Glutamatergic neuron (in vitro differentiated cells): ENCODE measurements around the gene TSHZ2. TPM values are rescaled to one million over a fixed set of nuclear protein-coding genes. Genes with fewer than 3 reads are reported as not detected.

Experiments used
- DNase-seq: peaks from one replicate; pipeline ENCODE4 v3.0.0; 2022
- H3K27ac Mint-ChIP-seq: one replicate; pipeline ENCODE4 v1.8.0; 2020; ENCODE audit warnings: mild to moderate bottlenecking, mixed read lengths, inconsistent platforms; ENCODE audit not compliant: unreplicated experiment
- H3K27me3 Mint-ChIP-seq: one replicate; pipeline ENCODE4 v1.8.0; 2020; ENCODE audit warnings: mild to moderate bottlenecking, moderate library complexity, mixed read lengths, inconsistent platforms; ENCODE audit not compliant: unreplicated experiment
- H3K36me3 Mint-ChIP-seq: one replicate; pipeline ENCODE4 v1.8.0; 2020; ENCODE audit warnings: mild to moderate bottlenecking, mixed read lengths, inconsistent platforms; ENCODE audit not compliant: unreplicated experiment
- H3K4me1 Mint-ChIP-seq: one replicate; pipeline ENCODE4 v1.8.0; 2020; ENCODE audit warnings: mild to moderate bottlenecking, low read depth, mixed read lengths, inconsistent platforms; ENCODE audit not compliant: unreplicated experiment
- H3K4me3 Mint-ChIP-seq: one replicate; pipeline ENCODE4 v1.8.0; 2020; ENCODE audit warnings: mild to moderate bottlenecking, mixed read lengths, inconsistent platforms; ENCODE audit not compliant: unreplicated experiment
- H3K9me3 Mint-ChIP-seq: one replicate; pipeline ENCODE4 v1.8.0; 2020; ENCODE audit warnings: mild to moderate bottlenecking, moderate library complexity, mixed read lengths, inconsistent platforms; ENCODE audit not compliant: unreplicated experiment
- CTCF ChIP-seq: fragments of 200-600 bp; sonication (generic); IDR thresholded peaks from one replicate; pipeline ENCODE4 v1.5.0; 2021; ENCODE audit not compliant: partially characterized antibody, unreplicated experiment
- total RNA-seq: library from RNA; stranded (reverse); fragmentation: NEBNext Ultra II Directional; extraction: Animal tissue kit (Norgen Biotek cat#: 25700); gene quantifications from one replicate; pipeline ENCODE4 v1.2.1, GENCODE V29; 2021; ENCODE audit not compliant: unreplicated experiment

Gene TSHZ2
- total RNA-seq, 1 donor from 2014 or later: 10.0 TPM

- Mint-ChIP-seq H3K36me3 (no peaks in the 10 kb centered on the region), H3K9me3 (no peaks in the 10 kb centered on the region), H3K4me3 (no peak overlapping the region), H3K4me1 (no peaks in the 10 kb centered on the region), H3K27me3 (no peaks in the 10 kb centered on the region), H3K27ac (no peak overlapping the region)
- TF ChIP-seq CTCF: no peak
- DNase-seq: no peak
These were observed 538.5 kb downstream of the TSHZ2 start for GRCh38 chr20:53510704-53511103.

- no peaks in the 10 kb centered on the region for H3K36me3 Mint-ChIP-seq
These were observed 539.9 kb downstream of the TSHZ2 start for GRCh38 chr20:53512076-53512475.

GRCh38 chr20:53513168-53513488, 541.0 kb downstream of the TSHZ2 start:
- H3K4me3 Mint-ChIP-seq: no peak overlapping the region
- no peaks in the 10 kb centered on the region for H3K4me1 Mint-ChIP-seq
- H3K9me3 Mint-ChIP-seq: no peaks in the 10 kb centered on the region
- DNase-seq: no peak
- no peaks in the 10 kb centered on the region for H3K27me3 Mint-ChIP-seq
- H3K36me3 Mint-ChIP-seq: no peaks in the 10 kb centered on the region
- no peak overlapping the region for H3K27ac Mint-ChIP-seq
- no peak for TF ChIP-seq CTCF

More at GRCh38 chr20:53512076-53512475, 539.9 kb downstream of the TSHZ2 start:
- Mint-ChIP-seq H3K27me3 (no peaks in the 10 kb centered on the region), H3K4me3 (no peak overlapping the region), H3K27ac (no peak overlapping the region), H3K4me1 (no peaks in the 10 kb centered on the region), H3K9me3 (no peaks in the 10 kb centered on the region)
- TF ChIP-seq CTCF: no peak
- DNase-seq: no peak

GRCh38 chr20:53513489-53514298, 541.5 kb downstream of the TSHZ2 start:
- Mint-ChIP-seq H3K9me3 (no peaks in the 10 kb centered on the region), H3K36me3 (no peaks in the 10 kb centered on the region), H3K27ac (no peak overlapping the region), H3K4me3 (no peak overlapping the region), H3K27me3 (no peaks in the 10 kb centered on the region), H3K4me1 (no peaks in the 10 kb centered on the region)
- no peak for DNase-seq
- no peak for TF ChIP-seq CTCF

- Mint-ChIP-seq H3K27me3 (no peaks in the 10 kb centered on the region), H3K9me3 (no peaks in the 10 kb centered on the region), H3K4me1 (no peaks in the 10 kb centered on the region), H3K27ac (no peak overlapping the region), H3K36me3 (no peaks in the 10 kb centered on the region), H3K4me3 (no peak overlapping the region)
- no peak for TF ChIP-seq CTCF
- DNase-seq: no peak
These were observed 543.6 kb downstream of the TSHZ2 start for GRCh38 chr20:53515749-53516148.
